A172 (cell line): ENCODE results near the gene TXNRD1. TPM values are rescaled to one million over a fixed set of nuclear protein-coding genes. Genes with fewer than 3 reads are reported as not detected.
"Not testable (repeated sequence)": the region's sequence is repeated elsewhere in the genome, so short reads cannot be mapped to it uniquely, and the experiment has no call there.

Experiments used
- DNase-seq: peaks from one replicate; pipeline ENCODE4 v3.0.0-alpha.2; 2015; ENCODE audit warnings: low spot score
- total RNA-seq: library from RNA; depleted of rRNA; stranded (reverse); fragments of >200 nt; shearing (Covaris generic); gene quantifications from 2 replicates; pipeline ENCODE4 v1.2.3, GENCODE V29; 2014; rRNA removed

The TXNRD1 gene
- 618 and 939 TPM in 2 replicates for total RNA-seq

GRCh38 chr12:104215638-104216297, at the start of gene TXNRD1:
Gene TXNRD1 (plus strand): TSS chr12:104215779. CDS start chr12:104215803, 24 bp downstream.
- DNase-seq: no peak

DNA sequence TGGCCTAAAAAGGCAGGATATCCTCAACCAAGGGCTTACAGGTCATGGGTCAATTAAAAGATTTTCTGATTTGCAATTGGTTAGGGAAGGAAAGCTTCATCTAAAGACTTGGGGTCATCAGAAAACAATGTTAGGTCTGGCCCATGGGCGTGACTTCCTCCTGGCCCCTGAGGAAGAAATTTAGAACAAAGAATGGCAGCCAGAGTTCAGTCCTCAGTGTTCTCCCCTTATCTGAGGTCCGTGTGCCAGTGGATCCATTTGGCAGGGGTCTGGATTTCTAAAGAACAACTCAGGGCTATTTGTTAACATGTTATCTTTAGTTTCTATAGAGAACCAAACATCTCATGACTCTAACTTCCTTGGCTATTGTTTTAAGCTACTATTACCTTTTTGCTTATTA, 49.8 kb upstream of the TXNRD1 start:
- no peak for DNase-seq

- DNase-seq: no peak
Observed at GRCh38 chr12:104166465-104166864, 49.1 kb upstream of the TXNRD1 start.

- DNase-seq: no peak
Observed at GRCh38 chr12:104167519-104168458, 47.8 kb upstream of the TXNRD1 start.

DNA sequence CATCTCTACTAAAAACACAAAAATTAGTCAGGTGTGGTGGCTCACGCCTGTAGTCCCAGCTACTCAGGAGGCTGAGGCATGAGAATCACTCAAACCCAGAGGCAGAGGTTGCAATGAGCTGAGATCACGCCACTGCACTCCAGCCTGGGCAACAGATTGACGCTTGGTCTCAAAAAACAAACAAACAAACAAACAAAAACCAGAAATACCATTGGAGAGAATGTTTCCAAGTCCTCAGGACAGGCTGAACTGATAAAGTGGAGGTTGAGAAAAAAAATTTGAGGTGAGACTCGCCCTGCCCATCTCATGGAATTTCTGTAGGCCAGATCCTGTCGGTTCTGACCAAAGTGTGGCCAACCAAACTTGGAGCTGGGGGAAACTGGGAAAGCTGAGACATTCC, 47.0 kb upstream of the TXNRD1 start:
- no peak for DNase-seq

GRCh38 chr12:104171785-104172569, 43.6 kb upstream of the TXNRD1 start:
- DNase-seq: no peak

DNA sequence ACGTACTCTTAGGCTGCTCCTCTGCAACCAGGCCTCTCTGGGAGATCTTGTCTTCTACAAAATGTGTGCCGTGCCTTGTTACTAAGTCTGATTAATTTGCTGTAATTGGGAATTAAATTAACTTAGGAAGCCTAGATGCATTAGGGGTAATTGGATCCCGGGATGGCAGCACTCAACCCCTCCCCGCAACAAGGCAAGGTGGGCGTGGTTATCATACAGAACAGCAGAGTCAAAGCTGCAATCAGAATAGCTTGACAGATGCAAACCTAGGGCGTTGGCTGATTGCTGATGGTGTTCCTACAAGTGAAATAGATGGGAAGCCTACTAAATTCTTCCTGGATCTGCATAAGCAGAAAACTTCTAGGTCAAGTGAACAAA, 43.0 kb upstream of the TXNRD1 start:
- DNase-seq: no peak

DNA sequence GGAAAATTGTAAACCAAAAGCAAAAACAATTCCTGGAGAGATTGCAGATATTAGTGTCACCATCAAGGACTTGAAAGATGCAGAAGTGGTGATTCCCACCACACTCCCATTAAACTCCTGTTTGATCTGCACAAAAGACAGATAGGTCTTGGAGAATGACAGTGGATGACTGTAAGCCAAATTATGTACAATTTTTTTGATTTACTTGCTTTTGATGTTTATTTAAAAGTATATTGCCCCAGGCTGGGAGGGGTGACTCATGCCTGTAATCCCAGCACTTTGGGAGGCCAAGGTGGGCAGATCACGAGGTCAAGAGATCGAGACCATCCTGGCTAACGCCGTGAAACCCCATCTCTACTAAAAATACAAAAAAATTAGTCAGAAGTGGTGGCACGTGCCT, 41.8 kb upstream of the TXNRD1 start:
- DNase-seq: not testable (repeated sequence)

GRCh38 chr12:104175726-104176247, 39.8 kb upstream of the TXNRD1 start:
- no peak for DNase-seq

GRCh38 chr12:104177336-104177662, 38.3 kb upstream of the TXNRD1 start:
- no peak for DNase-seq

DNA sequence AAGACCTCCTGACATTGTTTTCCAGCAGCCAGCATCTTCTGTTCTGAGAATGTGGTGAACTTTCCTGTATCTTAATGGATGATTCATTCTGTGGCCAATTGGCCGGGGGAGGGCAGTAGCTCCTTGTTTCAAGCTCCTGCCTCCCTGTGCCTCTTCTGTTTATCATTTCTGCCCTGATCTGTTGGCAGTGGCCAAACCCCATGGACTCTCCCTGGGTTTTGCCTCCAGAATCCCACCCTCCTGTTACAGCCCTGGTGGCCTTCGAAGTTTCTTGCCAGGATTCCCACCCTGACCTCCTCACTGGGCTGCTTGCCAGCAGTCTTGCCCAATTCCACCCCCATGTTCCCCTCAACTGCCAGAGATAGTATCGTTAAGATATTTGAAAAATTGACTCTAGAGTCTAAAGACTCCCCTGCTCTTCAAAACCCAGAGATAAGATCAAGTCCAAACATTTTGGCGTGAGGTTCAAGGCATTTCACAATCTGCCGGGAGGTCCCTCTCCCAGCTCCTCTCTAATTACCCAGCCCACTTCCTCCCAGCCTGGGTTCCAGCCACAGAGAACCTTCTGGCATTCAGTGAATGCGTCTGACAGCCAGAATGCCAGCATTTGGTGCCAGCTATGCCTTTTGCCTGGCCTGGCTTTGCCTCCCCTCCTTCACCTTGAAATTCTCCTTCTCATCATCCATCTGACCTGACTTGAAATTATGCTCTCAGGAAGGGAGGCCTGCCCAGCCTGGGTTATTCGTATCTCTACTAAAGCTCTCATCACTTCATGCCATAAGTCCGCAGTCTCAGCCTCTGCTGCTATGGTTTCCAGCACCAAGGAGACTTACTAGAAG, 37.7 kb upstream of the TXNRD1 start:
- DNase-seq: peak; percentile 86

DNA sequence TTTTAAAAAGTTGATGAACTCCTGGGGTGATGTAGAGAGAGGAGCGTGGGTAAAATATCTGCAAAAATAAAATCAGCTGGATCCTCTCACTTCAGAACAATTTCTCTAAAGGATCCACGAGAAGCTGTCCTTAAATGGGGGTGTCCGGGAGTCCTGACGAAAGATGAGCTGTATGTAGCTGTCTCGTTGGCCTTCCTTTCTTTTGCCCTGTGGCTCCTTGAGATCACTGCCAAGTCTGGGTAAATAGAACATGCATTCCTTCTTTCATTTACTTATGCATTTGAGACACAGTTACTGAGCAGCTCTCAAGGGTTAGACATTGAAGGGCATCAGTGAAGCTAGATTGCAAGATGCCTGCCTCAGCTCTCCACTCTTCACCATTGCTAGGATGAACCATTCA, 35.2 kb upstream of the TXNRD1 start:
- no peak for DNase-seq

- no peak for DNase-seq
Observed at GRCh38 chr12:104181313-104181712, 34.3 kb upstream of the TXNRD1 start.

- no peak for DNase-seq
Observed at GRCh38 chr12:104182144-104182543, 33.4 kb upstream of the TXNRD1 start.

- DNase-seq: no peak
Observed at GRCh38 chr12:104182621-104183378, 32.8 kb upstream of the TXNRD1 start.

- no peak for DNase-seq
Observed at GRCh38 chr12:104183443-104183842, 32.1 kb upstream of the TXNRD1 start.

- DNase-seq: no peak
Observed at GRCh38 chr12:104187446-104188155, 28.0 kb upstream of the TXNRD1 start.

GRCh38 chr12:104188534-104188933, 27.0 kb upstream of the TXNRD1 start:
- DNase-seq: no peak

DNA sequence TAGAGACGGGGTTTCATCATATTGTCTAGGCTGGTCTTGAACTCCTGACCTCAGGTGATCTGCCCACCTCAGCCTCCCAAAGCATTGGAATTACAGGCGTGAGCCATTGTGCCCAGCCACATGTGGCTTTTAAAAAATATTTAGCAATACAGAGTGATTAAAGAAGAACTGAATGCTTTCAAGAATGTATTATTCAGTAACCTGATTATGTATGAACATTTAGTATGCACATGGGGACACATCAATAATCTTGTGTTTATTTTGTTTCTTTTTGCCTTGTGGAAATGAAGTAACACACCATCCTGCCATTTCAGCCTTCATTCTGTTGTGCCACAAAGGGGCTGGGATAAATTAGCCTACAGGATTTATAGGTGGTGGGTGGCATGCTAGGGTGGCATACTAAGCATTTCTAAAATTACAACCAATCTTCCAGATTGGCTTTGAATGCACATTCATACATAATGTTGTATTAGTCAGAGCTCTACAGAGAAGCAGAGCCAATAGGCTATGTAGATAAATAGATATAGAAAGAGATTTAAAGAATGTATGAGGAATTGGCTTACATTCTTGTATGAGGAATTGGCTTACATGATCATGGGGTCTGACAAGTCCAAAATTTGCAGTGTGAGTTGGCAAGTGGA, 25.5 kb upstream of the TXNRD1 start:
- DNase-seq: no peak
